ENCODE data around the gene RGS6. TPM values are rescaled to one million over a fixed set of nuclear protein-coding genes. Genes with fewer than 3 reads are reported as not detected.

Gene RGS6
- total RNA-seq, 4 donors from 2014 or later, result 0.84 to 3.0 (median 1.7) TPM; not detected in 1

- 81 to 87% methylated on average over 7 of the region's 7 CpGs for WGBS, 2 donors
- H3K4me3 ChIP-seq (ENCODE audit: low read depth, poor library complexity, severe bottlenecking), result no peak overlapping the region
- intact Hi-C loops (cut with DNase I; ENCODE audit: low total_unique reads), result no loop called here
- TF ChIP-seq CTCF (IDR thresholded peaks at IDR 0.05) (no peak), POLR2A (IDR thresholded peaks at IDR 0.05) (no peak)
- no peak for DNase-seq (ENCODE audit: low spot score in 2 of 2)
Measured at GRCh38 chr14:72389200-72389599, 457.0 kb downstream of the RGS6 start.

GRCh38 chr14:72401101-72401625 is 468.9 kb downstream of the RGS6 start:
- TF ChIP-seq CTCF (IDR thresholded peaks at IDR 0.05), result no peak
- TF ChIP-seq POLR2A (IDR thresholded peaks at IDR 0.05), result no peak
- no peak for DNase-seq (ENCODE audit: low spot score in 2 of 2)
- intact Hi-C loops (cut with DNase I; ENCODE audit: low total_unique reads), result no loop called here
- H3K4me3 ChIP-seq (ENCODE audit: low read depth, poor library complexity, severe bottlenecking), result no peak overlapping the region
- 48% methylated on average over 4 of the region's 4 CpGs for WGBS, 2 donors

GRCh38 chr14:72401632-72402376 is 469.6 kb downstream of the RGS6 start:
- intact Hi-C loops (cut with DNase I; ENCODE audit: low total_unique reads), result no loop called here
- WGBS, 2 donors, result 45 to 46% methylated on average over 8 of the region's 8 CpGs
- TF ChIP-seq POLR2A (IDR thresholded peaks at IDR 0.05) (no peak), CTCF (IDR thresholded peaks at IDR 0.05) (no peak)
- H3K4me3 ChIP-seq (ENCODE audit: low read depth, poor library complexity, severe bottlenecking), result no peak overlapping the region
- no peak for DNase-seq (ENCODE audit: low spot score in 2 of 2)

GRCh38 chr14:72402377-72402772 is 470.1 kb downstream of the RGS6 start:
- no peak for DNase-seq (ENCODE audit: low spot score in 2 of 2)
- no peak overlapping the region for H3K4me3 ChIP-seq (ENCODE audit: low read depth, poor library complexity, severe bottlenecking)
- TF ChIP-seq POLR2A (IDR thresholded peaks at IDR 0.05) (no peak), CTCF (IDR thresholded peaks at IDR 0.05) (no peak)
- WGBS, 2 donors, result 69 to 74% methylated on average over 3 of the region's 3 CpGs
- intact Hi-C loops (cut with DNase I; ENCODE audit: low total_unique reads), result no loop called here

- H3K4me3 ChIP-seq (ENCODE audit: low read depth, poor library complexity, severe bottlenecking), result no peak overlapping the region
- intact Hi-C loops (cut with DNase I; ENCODE audit: low total_unique reads), result no loop called here
- WGBS, 2 donors, result 55 to 62% methylated on average over 4 of the region's 4 CpGs
- no peak for DNase-seq (ENCODE audit: low spot score in 2 of 2)
- no peak for TF ChIP-seq CTCF (IDR thresholded peaks at IDR 0.05)
- TF ChIP-seq POLR2A (IDR thresholded peaks at IDR 0.05), result no peak
Measured at GRCh38 chr14:72404106-72404774, 472.0 kb downstream of the RGS6 start.
